Transverse colon (tissue), 4 donors: ENCODE results near the gene ADGRB3. TPM values are rescaled to one million over a fixed set of nuclear protein-coding genes. Genes with fewer than 3 reads are reported as not detected.
"Not testable (repeated sequence)": the region's sequence is repeated elsewhere in the genome, so short reads cannot be mapped to it uniquely, and the experiment has no call there.

Experiments used
- DNase-seq: peaks from one replicate; pipeline ENCODE4 v3.0.0-alpha.2; 2019
- H3K27ac ChIP-seq, 4 donors: fragments of 200-600 bp; sonication (generic); 2 replicates each; pipeline ENCODE4 v1.5.1; 2016 to 2018; ENCODE audit warnings: inconsistent platforms in 4 of 4
- H3K27me3 ChIP-seq: fragments of 200-600 bp; sonication (generic); 2 replicates; pipeline ENCODE4 v1.5.1; 2017; ENCODE audit warnings: inconsistent platforms
- H3K36me3 ChIP-seq, 4 donors: fragments of 200-600 bp; sonication (generic); 2 replicates each; pipeline ENCODE4 v1.5.1; 2017 to 2019; ENCODE audit warnings: inconsistent platforms in 4 of 4
- H3K4me1 ChIP-seq, 4 donors: fragments of 200-600 bp; sonication (generic); 2 replicates each; pipeline ENCODE4 v1.5.1; 2017 to 2020; ENCODE audit warnings: inconsistent platforms in 4 of 4
- H3K4me3 ChIP-seq, 4 donors: fragments of 200-600 bp; sonication (generic); 1 replicate in 1 of 4; 2 replicates in 3 of 4; pipeline versions ENCODE4 v1.5.1 to v1.6.1; 2017 to 2019; ENCODE audit warnings: inconsistent platforms in 4 of 4
- H3K9me3 ChIP-seq, 2 donors: fragments of 200-600 bp; sonication (generic); 2 replicates each; pipeline ENCODE4 v1.5.1; 2017 to 2019; ENCODE audit warnings: inconsistent platforms in 2 of 2
- CTCF ChIP-seq, 5 experiments: fragments of 200-600 bp in 3 of 5; fragments of 450-650 bp in 2 of 5; sonication (generic) in 3 of 5; IDR thresholded peaks; 1 replicate in 2 of 5; 2 replicates in 3 of 5; pipeline ENCODE4 v1.5.1; 2016 to 2017; ENCODE audit warnings: antibody characterized with exemption in 5 of 5, inconsistent platforms in 3 of 5, mild to moderate bottlenecking in 2 of 5, moderate library complexity in 1 of 5
- EP300 ChIP-seq: sonication (generic); formaldehyde crosslinking; IDR thresholded peaks from one replicate; pipeline ENCODE4 v1.6.1; 2017; ENCODE audit warnings: antibody characterized with exemption, low read depth
- POLR2A ChIP-seq: fragments of 450-650 bp; IDR thresholded peaks from one replicate; pipeline ENCODE4 v1.6.1; 2016; ENCODE audit warnings: antibody characterized with exemption, mild to moderate bottlenecking, moderate library complexity
- POLR2AphosphoS5 ChIP-seq, 3 donors: sonication (generic); formaldehyde crosslinking; IDR thresholded peaks; one replicate each; pipeline ENCODE4 v1.6.1; 2016; ENCODE audit warnings: antibody characterized with exemption in 3 of 3
- WGBS, 2 donors: methylation state at CpG; one replicate each; pipeline ENCODE4 v1.1.5; 2018; ENCODE audit warnings: low coverage in 1 of 2; 5-methylcytosine and 5-hydroxymethylcytosine counted together
- in situ Hi-C, 4 donors: fragments of 200-750 bp; cut with MboI; loops; one replicate each; pipeline versions ENCODE4 v1.15.0 to v1.15.1; 2017; ENCODE audit warnings: low sequenced_read_pairs in 3 of 4, low pct_ligation_motif_present in 1 of 4, low pct_unique_long_range_greater_than_20kb in 1 of 4
- intact Hi-C: fragments of 100-400 bp; cut with DNase I; formaldehyde crosslinking; loops from one replicate; pipeline ENCODE4 v1.15.1; 2023; ENCODE audit warnings: low total_unique reads
- total RNA-seq, 4 donors: library from RNA; depleted of rRNA; stranded (reverse); fragments of >200 nt; gene quantifications; one replicate each; pipeline ENCODE4 v1.1.0, GENCODE V29; 2016

The ADGRB3 gene
- total RNA-seq, 4 donors from 2014 or later, result 0.37 to 20.5 (median 2.2) TPM

GRCh38 chr6:68655028-68655427 lies 19.9 kb downstream of the ADGRB3 start:
- in situ Hi-C loops (no loop called here), intact Hi-C loops (no loop called here)
- Histone ChIP-seq H3K36me3 (no peaks in the 10 kb centered on the region), H3K4me3 (no peak overlapping the region), H3K27me3 (no peaks in the 10 kb centered on the region), H3K9me3 (no peaks in the 10 kb centered on the region), H3K4me1 (peaks cover 0 to 4% (median 0%) of the 10 kb centered on the region in 4 donors), H3K27ac (no peak overlapping the region)
- no peak for DNase-seq
- WGBS, 2 donors, result 47 to 62% methylated on average over 1 of the region's 1 CpG
- TF ChIP-seq POLR2A, result no peak
- TF ChIP-seq EP300, result no peak
- TF ChIP-seq CTCF (IDR thresholded peaks at IDR 0.05), result no peak
- TF ChIP-seq POLR2AphosphoS5 (IDR thresholded peaks at IDR 0.05), result no peak

GRCh38 chr6:68657374-68658139 lies 22.5 kb downstream of the ADGRB3 start:
- H3K36me3 ChIP-seq, result no peaks in the 10 kb centered on the region
- H3K4me3 ChIP-seq, result no peak overlapping the region
- H3K27me3 ChIP-seq, result no peaks in the 10 kb centered on the region
- in situ Hi-C loops (no loop called here), intact Hi-C loops (no loop called here)
- no peaks in the 10 kb centered on the region for H3K9me3 ChIP-seq
- 63 to 70% methylated on average over 3 of the region's 3 CpGs for WGBS, 2 donors
- no peak overlapping the region for H3K27ac ChIP-seq
- no peak for TF ChIP-seq CTCF (IDR thresholded peaks at IDR 0.05)
- no peak for TF ChIP-seq POLR2A
- no peak for TF ChIP-seq POLR2AphosphoS5 (IDR thresholded peaks at IDR 0.05)
- no peak for TF ChIP-seq EP300
- no peaks in the 10 kb centered on the region for H3K4me1 ChIP-seq
- DNase-seq, result no peak

- Histone ChIP-seq H3K4me1 (no peaks in the 10 kb centered on the region), H3K9me3 (no peaks in the 10 kb centered on the region), H3K36me3 (no peaks in the 10 kb centered on the region), H3K27me3 (no peaks in the 10 kb centered on the region), H3K4me3 (no peak overlapping the region), H3K27ac (no peak overlapping the region)
- DNase-seq, result no peak
- WGBS, 2 donors, result 44 to 47% methylated on average over 2 of the region's 2 CpGs
- no peak for TF ChIP-seq EP300
- TF ChIP-seq POLR2AphosphoS5 (IDR thresholded peaks at IDR 0.05), result no peak
- no peak for TF ChIP-seq CTCF (IDR thresholded peaks at IDR 0.05)
- TF ChIP-seq POLR2A, result no peak
- in situ Hi-C loops (no loop called here), intact Hi-C loops (no loop called here)
These were observed 23.3 kb downstream of the ADGRB3 start for GRCh38 chr6:68658338-68658737.

DNA sequence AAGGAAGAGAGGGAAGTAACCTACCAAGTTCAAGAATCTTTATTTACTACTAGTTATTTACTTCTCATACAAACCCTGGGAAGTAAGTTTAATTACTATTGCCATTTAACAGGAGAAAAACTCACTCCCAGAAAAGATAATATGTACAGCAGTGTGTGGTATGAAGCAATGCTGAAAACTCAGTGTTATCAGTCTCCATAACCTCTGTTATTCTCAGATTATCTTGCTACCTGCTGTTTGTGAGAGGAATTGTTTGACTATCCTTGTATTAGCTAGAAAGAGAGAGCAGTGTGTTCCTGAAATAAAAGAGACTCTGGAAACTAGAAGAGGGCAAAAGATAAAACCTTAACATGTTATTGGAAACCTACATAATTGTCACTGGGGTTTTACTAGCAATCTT lies 38.2 kb downstream of the ADGRB3 start:
- in situ Hi-C loops, result no loop called here
- TF ChIP-seq POLR2AphosphoS5 (IDR thresholded peaks at IDR 0.05), result no peak
- Histone ChIP-seq H3K36me3 (no peaks in the 10 kb centered on the region), H3K9me3 (no peaks in the 10 kb centered on the region), H3K4me1 (no peaks in the 10 kb centered on the region), H3K27me3 (no peaks in the 10 kb centered on the region), H3K27ac (no peak overlapping the region), H3K4me3 (no peak overlapping the region)
- DNase-seq, result no peak
- intact Hi-C loops, result no loop called here

DNA sequence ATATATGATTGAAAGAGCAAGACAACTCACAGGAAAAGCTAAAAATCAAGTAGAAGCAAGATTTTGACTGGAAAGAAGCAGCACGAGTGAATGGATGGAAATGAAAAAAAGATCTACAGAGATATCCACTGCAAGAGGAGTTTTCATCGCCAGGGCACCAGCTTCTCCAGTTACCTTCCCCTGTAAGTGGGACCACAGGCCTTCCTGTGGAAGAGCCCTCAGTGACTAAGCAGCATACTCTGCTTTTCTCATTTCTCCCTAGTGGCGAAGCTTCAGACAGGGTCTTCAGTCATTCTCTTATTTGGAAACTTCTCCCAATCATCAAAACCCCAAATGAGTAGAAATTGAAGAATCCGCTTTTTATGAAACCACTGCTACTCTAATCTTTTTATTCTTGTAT lies 40.5 kb downstream of the ADGRB3 start:
- H3K9me3 ChIP-seq, result no peaks in the 10 kb centered on the region
- H3K36me3 ChIP-seq, result no peaks in the 10 kb centered on the region
- H3K27ac ChIP-seq, result no peak overlapping the region
- no peak for DNase-seq
- in situ Hi-C loops, result no loop called here
- no peaks in the 10 kb centered on the region for H3K4me1 ChIP-seq
- TF ChIP-seq POLR2AphosphoS5 (IDR thresholded peaks at IDR 0.05) (no peak), EP300 (no peak), POLR2A (no peak), CTCF (IDR thresholded peaks at IDR 0.05) (no peak)
- intact Hi-C loops, result no loop called here
- H3K27me3 ChIP-seq, result no peaks in the 10 kb centered on the region
- 68 to 75% methylated on average over 4 of the region's 4 CpGs for WGBS, 2 donors
- H3K4me3 ChIP-seq, result no peak overlapping the region

DNA sequence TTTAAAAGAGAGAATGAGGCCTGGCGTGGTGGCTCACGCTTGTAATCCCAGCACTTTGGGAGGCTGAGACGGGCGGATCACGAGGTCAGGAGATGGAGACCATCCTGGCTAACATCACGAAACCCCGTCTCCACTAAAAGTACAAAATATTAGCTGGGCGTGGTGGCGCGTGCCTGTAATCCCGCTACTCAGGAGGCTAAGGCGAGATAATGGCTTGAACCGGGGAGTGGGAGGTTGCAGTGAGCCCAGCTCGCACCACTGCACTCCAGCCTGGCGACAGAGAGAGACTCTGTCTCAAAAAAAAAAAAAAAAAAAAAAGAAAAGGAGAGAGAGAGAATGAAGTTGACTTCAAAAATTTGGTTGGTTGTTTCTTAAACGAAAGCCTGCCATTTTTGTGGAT lies 41.0 kb downstream of the ADGRB3 start:
- H3K27me3 ChIP-seq, DNase-seq, H3K4me1 ChIP-seq, intact Hi-C loops, in situ Hi-C loops, H3K4me3 ChIP-seq, H3K9me3 ChIP-seq, H3K36me3 ChIP-seq, H3K27ac ChIP-seq: not testable (repeated sequence)
- 91% methylated on average over 5 to 16 of the region's 16 CpGs for WGBS, 2 donors
